Stimulated activated CD8-positive, alpha-beta memory T cell treated with anti-CD3 and anti-CD28 coated beads, Interleukin-4, amount 100 ng/mL, for 4 hours (primary cell): ENCODE results near the gene KIAA1614.
"Not testable (repeated sequence)": the region's sequence is repeated elsewhere in the genome, so short reads cannot be mapped to it uniquely, and the experiment has no call there.

Experiments
- DNase-seq, 2 donors: peaks; one replicate each; pipeline ENCODE4 v3.0.0-alpha.2; 2020; ENCODE audit warnings: low read depth in 2 of 2, low spot score in 1 of 2

KIAA1614 gene

DNA sequence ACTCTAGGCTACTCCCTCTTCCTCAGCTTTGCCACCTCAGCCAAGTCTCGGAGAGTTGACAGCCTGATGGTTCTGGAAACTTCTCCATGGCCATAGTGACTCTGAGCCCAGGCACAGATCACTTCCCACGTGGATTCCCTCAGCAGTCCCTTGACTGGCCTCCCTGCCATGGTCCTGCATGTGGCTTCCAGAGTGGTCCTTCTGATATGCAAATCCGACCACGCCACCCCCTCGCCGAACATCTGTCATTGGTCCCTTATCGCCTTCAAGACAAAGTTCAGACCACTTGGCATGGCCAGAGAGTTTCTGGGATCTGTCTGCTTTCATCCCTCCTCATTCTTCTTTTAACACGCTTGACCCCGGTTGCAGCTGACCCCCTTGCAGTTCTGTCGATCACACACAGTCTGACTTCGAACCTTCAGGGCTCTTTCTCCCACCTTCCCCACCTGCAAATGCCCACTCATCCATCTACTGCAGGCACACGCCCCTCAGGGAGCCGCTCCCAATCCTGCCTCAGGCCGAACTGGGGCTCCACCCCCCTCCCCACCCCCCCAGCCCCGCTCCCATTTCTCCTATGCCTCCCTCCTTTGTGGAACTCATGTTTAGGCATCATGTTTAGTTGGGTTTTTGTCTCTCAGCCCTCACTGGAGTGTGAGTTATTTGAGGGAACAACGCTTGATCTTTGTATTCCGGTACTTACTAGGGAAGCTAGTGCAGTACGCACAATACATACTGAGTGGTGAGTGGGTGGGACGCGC, 29.0 kb downstream of the KIAA1614 start:
- DNase-seq, result no peak

DNA sequence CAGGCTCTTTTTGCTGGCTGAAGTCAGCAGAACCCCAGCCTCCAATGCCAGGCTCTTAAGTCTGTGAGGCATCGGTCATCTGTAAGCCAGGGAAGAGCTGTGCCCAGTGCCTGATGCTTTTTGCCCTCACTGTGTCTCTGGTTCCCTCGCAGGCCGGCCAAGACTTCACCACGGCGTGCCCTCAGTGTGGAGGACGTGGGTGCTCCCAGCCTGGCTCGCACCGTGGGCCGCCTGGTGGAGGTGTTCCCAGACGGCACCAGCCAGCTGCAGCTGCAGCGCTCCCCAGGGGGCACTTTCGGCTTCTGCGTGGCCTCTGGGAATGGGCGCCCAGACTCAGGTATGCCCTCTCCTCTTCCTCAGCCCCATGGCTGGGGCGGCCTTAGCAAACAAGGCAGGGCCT, 32.5 kb downstream of the KIAA1614 start:
- DNase-seq, result no peak

DNA sequence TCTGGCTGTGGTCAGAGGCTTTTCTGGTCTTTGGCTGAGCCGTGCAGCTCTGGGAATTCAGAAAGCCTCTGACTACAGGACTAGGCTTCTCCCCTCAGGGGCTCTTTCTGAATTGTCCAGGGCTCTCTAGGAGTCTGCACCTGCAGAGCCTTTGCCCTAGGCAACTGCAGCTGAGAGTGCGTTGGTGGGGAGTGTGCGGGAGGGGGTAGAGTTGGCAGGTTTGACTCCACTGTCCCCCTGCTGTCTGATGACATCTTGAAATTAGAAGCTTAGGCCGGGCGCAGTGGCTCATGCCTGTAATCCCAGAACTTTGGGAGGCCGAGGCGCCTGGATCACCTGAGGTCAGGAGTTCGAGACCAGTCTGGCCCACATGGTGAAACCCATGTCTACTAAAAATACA, 32.9 kb downstream of the KIAA1614 start:
- DNase-seq, result no peak

DNA sequence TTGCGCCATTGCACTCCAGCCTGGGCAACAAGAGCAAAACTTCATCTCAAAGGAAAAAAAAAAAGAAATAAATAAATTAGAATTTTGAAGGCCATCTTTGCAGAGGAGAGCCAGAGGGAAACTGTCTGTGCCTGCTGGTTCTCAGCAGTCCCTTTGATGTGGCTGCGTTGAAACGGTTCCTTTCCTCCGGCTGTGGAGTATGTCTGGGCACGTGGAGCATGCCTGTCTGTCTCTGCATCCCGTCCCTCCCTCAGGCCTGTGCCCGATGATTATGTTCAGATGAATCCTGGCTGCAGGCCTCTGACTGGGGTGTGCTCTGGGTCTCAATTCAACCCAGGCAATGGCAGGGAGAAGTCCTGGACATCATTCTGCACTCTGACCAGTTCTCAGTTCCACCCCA, 33.4 kb downstream of the KIAA1614 start:
- DNase-seq, result no peak

DNA sequence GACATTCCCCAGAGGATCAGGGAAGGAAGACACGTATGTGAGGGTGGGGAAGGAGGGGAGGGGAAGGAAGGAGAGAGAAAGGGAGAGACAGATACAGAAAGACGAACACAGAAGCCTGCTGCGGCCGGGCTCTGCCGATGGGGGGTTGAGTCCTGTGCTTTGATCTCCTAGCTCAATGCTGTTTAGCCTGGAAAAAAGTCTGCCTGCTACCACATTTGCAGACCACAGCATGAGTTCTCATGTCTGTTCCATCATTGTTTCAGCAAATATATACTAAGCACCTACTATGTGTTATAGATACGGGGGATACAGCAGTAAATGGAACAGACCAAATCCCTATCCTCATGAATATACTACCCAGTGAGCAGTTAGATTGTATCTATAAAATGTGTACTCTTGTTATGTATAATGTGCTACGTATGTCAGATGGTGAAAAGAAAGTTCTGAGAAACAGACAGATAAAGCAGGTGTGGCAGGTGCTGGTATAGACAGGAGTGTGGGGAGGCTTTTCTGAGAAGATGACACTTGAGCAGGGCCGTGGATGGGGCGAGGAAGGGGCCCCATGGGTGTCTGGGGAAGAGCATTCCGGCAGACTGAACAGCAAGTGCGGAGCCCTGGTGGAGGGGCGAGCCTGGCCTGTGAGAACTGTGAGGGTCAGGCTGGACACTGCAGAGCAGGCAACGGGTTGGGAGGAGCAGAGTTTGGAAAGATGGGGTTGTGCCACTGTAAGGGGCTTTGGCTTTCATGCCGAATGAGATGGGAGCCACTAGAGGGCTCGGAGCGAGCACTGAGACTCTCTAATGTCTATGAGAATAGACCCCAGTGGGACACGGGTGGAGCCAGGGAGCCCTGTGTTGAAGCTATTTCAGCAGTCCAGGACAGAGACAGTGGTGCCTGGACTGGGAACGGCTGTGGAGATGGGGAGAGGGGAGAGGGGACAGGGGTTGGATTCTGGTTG, 34.1 kb downstream of the KIAA1614 start:
- DNase-seq, result no peak

DNA sequence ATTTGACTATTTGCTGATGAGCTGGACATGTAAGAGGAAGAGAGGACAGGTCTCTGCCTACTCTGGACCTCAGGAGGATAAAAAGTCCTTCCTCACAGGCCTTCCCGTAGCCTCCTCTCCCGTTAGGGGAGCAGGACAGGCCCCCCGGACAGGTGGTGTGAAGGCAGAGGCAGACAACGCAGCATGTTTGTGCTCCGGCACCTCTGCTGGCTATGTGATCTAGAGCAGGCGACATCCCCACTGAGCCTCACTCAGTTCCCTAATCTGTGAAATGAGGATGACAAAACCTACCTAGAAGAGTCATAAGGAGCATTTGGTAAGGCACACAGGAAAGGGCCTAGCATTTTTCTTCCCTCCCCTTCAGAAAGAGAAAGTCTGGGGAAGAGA, 34.8 kb downstream of the KIAA1614 start:
- DNase-seq, result no peak

DNA sequence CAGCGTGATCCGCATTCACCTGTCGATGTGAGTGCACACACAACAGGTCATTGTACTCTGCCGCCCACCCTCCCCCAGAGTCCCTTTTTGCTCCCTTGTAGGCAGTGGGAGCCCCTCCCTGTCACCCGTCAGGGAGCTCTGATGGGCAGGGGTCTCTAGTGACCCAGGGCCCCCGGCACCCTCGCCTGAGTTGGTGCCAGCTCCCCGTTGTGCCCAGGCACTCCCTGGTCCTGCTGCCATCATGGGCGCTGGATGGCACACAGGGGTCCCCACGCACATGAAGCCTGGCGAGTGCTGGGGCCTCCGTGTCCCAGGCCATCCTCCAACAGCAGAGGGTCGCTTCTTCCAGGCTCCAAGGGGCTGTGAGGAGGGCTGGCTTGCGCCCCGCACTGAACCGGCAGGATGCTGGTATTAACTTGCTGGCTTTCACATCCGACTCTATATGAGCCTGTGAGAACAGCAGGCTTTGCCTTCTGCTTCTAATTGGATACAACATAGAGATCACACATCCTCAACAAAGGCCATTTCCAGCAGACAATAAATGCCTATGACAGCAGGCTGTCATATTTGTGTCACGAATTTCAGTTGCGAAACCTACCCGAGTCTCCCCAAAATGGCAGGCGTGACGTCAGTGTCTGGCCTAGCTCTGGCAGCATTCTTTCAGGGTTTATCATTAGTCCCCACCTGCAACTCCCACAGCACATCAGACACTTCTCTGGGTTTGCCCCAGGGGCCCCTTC, 35.4 kb downstream of the KIAA1614 start:
- DNase-seq, result no peak

DNA sequence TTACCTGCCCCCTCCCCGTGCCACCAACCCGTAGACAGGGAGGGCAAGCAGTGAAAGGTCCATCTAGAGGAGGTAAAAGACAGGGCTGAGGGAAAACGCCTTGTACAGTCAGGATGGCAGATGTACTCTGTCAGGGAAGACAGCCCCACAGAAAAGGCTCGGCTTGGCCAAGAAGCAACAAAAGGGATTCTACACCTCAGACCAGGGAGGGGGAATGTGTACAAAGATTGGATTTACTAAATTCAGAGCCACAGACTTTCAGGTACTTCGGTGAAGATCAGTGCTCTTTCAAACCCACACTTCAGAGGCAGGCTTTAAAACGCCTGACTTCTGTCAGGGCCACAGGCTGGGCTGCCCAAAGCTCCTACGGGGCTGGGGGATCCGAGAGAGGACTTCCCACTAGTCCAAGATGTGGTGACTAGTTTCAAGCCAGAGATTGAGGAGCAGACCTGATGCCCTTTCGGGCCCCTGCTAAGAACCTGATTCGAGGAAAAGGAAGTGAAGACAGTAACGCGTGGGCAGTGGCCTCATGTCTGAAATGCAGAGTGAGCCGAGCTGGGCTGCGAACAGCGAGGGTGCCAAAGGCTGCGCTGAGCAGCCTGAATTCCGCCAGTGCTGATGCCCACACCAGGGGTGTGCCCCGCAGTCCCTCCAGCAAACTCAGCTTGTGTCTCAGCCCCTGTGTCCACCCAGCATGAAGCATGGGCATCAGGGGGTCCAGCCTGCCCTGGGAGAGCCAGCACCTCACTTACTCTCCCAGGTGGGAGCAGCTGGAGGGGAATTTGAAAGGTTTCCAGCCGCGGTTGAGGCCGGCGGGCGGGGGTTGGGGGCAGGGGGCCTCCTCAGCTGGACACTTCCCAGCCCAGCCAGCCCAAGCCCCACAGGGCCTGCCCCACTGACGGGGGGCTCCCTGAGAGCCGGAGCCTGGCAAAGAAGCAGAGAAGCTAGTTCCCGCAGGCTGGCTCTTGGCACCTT, 36.2 kb downstream of the KIAA1614 start:
- no peak for DNase-seq

DNA sequence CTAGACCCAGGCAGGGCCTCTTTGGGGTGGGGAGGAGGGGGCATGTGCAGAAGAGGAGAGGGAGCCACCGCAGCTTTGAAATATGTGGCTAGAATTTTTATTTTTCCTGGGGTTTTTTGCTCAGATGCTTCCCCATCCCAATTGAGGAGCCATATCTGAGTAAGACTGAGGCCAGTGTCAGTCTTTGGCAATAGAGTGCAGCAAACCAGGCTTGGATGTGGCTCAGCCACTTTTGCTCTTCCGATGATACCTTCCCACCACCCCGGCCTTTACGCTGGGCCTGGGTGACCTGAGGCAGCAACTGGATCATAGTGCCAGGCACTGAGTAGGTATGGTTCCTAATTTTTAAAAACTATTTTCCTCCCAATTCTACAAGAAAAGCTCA, 36.9 kb downstream of the KIAA1614 start:
- DNase-seq, result no peak

DNA sequence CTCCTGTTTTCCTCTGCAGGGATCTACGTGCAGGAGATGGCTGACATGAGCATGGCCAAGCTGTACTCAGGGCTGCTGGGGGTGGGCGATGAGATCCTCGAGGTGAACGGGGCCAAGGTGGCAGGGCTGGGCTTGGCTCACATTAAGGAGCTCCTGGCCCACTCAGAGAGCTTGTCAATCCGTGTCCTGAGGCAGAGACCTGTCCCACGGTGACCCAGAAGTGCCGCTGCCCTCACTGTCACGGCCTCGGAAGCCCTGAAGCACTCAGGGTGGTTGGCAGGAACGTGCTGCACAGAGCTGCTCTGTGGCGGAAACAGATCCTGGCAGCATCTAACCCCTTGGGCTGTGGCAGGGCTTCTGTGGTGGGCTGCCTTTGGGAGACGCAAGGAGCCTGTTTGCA, 37.6 kb downstream of the KIAA1614 start:
- DNase-seq, result no peak

DNA sequence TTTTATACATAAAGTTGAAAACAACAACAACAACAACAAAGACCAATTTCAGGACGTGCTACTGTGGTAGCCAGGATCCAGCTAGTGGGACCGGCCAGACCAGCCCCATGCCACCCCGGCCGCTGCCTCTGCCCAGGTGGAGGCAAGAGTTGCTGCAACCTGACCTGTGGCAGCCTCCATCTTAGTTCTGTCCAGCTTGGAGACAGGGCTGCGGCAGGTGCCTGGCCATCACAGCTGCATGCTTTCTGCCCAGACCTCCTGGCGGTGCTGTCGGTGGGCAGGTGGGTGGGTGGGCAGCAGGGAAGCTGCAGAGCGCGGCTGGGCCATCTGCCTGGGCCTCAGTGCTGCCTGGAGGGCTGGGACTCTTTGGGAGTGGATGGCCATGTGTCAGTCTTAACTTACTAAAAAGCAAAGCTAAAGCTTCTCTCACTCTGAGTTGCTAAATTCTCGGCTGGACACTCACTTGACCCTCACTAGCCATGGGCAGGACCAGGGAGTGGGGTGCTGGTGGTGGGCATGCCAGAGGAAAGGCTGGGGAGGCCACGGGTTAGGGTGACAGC, 38.6 kb downstream of the KIAA1614 start:
- no peak for DNase-seq

DNA sequence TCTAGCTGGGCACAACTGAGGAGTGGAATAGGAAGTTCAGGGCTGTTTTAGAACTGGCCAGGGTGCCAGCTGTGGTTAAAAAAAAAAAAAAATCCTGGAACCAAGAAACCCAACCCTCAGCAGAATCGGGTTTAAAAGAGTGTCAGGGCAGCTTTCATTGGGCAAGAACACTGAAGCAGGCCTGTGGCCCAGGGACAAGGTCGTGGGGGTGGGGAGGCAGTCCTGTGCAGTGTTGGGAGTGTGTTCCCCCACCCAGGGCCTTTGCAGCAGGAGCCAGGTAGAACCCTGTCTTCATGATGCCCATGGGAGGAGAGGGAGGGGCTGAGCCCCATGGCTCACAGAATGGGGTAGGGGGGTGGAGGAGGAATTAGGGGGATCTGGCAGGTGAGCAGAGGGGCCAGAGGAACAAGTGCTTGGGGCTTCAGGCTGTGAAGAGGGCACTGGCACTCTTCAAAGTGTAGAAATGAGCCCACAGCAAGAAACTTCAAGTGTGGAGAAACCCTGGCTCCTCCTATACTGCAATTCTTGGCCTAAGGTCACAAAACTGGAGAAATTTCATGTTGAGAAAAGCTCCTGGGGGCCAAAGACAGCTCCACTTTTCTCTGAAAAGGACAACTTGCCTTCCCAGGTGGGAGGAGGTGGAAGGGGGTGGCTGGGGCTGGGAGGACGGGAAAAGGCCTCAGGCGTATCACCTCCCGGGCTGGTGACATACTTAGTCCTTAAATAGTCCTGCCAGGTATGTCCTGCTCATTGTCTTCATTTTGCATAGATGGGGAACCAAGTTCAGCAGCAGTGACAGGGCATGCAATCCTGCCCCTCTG, 39.3 kb downstream of the KIAA1614 start:
- DNase-seq, result no peak

DNA sequence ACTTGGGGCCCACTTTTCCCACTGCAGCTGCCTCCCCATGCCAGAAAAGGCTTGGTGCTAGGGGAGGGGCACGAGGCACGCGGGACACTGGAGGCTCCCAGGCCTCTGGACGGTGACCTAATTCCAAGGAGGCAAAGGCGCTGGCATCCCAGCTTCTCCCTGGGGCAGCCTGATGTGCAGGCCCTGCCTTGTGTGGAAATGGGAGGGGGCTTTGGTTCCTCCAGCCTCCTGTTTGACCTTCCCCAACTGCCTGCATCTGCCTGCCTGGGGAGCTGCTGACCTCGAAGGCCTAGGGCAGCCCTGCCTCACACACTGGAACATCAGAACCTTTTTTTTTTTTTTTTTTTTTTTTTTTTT, 39.9 kb downstream of the KIAA1614 start:
- DNase-seq, result no peak

DNA sequence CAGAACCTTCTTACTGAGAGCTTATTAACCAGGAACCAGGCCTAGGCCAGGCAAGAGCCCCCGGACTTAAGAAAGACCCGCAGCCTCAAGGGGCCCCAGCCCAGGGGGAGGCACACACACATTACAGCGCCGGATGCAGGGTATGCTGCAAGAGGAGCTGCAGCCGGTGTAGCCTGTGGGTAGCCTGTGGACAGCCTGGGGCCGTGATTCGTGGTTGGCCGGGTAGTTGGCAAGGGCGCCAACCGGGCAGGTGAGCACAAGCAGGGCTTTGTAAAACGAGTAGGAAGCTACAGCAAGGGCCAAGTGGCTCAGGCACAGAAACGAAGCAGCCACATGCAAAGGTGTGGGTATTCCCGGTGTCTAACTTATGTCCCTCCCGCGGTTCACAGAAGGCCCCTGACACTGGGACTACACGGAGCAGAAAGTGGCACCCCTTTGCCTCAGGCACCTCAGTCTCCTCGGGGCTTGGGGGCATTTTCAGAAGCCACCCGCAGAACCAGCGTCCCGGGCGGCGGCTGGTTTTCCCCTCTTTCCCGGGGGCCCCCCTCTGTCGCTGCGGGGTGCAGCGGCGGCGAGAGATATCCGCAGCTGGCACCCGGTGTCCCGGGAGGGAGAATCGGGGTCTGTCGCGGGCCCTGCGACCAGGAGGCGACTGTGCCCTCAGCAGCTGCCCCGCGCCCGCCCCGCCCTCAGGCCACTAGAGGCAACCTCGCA, 40.8 kb downstream of the KIAA1614 start:
- no peak for DNase-seq

DNA sequence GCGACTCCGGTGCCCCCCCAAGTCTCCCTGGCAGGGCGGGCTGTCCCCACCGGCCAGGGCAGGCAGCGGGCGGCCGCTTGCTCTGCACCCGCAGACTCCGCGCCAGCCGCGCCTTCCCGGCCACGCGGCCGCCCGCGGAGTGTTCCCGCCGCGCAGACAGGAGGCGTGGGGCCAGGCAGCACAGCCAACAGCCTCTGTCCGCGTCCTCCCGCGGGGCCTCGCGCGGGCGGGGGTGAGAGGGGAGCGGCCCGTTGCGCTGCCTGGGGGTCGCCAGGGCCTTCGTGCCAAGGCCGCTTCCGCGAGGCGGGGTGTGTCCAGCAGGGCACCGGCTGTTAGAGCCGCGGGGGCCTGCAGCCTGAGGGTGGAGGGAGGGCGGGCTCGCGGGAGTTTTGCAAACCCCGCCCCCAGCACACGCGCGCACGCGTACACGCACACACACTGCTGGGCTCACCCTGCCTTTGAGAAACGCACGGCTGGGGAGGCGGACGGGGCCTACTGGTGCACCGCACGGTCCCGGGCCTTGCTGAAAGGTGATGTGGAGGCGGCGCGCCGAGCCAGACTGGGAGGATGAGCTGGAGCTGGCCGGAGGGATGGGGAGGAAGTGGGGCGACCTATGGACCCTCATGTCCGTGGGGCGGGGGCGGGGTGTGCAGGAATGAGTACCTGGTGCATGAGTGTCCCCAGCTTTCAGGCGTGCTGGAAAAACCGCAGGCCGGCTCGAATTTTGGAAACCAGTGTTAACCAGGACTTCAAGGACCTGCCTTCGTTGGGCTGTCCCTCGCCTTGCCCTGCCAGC, 41.5 kb downstream of the KIAA1614 start:
- DNase-seq, result peak; percentile 28 to 40

DNA sequence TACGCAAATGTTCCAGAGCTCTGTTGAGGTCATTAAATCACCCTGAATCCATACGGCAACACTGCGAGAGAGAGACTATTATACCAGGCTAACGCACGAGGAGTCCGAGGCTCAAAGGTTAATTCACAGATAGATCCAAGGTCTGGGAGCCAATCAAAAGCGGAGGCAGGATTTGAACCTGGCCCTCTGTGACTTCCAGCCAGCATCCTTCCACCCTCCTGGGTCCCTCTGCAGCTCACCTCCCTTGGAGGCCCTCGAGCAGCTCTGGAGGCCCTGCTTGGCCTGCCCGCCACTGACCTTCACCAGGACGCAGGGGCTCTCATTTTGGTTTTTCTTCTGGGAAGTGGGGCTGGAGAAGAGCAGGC, 42.1 kb downstream of the KIAA1614 start:
- no peak for DNase-seq

DNA sequence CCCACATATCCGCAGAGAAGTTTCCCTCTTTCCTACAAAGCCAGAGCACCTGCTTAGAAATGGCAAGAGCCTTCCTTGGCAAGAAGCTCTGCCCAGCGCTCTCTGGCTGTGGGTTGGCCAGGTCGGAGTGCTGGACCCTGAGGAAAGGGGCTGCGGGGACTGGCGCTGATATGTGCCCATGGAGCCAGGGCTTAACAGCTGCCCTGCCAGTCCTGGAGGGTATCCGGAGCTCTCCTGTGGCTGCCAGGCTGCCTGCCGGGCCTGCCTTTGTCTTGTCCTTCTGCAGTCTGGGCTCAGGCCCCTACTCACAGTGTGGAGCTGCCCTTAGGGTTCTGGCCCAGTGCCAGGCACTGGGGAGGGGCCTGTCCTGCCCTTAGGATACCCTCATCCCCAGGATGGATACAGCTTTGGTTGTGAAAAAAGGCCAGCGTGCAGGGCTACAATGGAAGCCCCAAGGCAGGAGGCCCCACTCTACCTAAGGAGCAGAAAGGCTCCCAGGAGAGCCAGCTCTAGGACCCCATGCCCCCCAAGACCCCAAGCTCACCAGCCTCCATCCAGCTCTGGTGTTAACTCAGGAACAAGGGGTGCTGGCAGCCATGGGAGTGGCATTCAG, 43.4 kb downstream of the KIAA1614 start:
- DNase-seq, result no peak

DNA sequence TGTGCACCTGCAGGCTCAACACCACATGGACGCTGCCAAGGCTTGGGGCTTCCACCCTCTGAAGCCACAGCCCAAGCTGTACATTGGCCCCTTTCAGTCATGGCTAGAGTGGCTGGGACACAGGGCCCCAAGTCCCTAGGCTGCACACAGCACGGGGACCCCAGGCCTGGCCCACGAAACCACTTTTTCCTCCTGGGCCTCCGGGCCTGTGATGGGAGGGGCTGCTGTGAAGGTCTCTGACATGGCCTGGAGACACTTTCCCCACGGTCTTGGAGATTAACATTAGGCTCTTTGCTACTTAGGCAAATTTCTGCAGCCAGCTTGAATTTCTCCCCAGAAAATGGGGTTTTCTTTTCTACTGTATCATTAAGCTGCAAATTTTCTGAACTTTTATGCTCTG, 46.9 kb downstream of the KIAA1614 start:
- DNase-seq, result not testable (repeated sequence)
